Activated CD4-positive, alpha-beta T cell treated with anti-CD3 and anti-CD28 coated beads, Interleukin-2, amount 50 U/mL, for 24 hours (primary cell): ENCODE measurements around the gene KATNB1.
"Not testable (repeated sequence)": the region's sequence is repeated elsewhere in the genome, so short reads cannot be mapped to it uniquely, and the experiment has no call there.

Source experiments
- DNase-seq, 2 donors: peaks; one replicate each; pipeline ENCODE4 v3.0.0-alpha.2; 2020; ENCODE audit warnings: low read depth in 1 of 2, low spot score in 1 of 2

KATNB1 gene

GRCh38 chr16:57725976-57726375, 9.6 kb upstream of the KATNB1 start:
- DNase-seq: no peak

- DNase-seq: no peak
These were observed 9.1 kb upstream of the KATNB1 start for GRCh38 chr16:57726433-57726947.

GRCh38 chr16:57727610-57728009, 8.0 kb upstream of the KATNB1 start:
- no peak for DNase-seq

GRCh38 chr16:57728336-57729181, 7.0 kb upstream of the KATNB1 start:
- no peak for DNase-seq

DNA sequence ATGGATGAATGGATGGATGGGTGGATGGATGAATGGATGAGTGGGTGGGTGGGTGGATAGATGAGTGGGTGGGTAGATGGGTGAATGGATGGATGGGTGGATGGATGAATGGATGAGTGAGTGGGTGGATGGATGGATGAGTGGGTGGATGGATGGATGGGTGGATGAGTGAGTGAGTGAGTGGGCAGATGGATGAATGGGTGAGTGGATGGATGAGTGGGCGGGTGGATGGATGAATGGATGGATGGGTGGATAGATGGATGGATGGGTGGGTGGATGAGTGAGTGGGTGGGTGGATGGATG, 6.4 kb upstream of the KATNB1 start:
- no peak for DNase-seq

- not testable (repeated sequence) for DNase-seq
These were observed 5.7 kb upstream of the KATNB1 start for GRCh38 chr16:57729852-57730251.

GRCh38 chr16:57730771-57731730, 4.5 kb upstream of the KATNB1 start:
- DNase-seq: no peak

GRCh38 chr16:57732037-57732436, 3.5 kb upstream of the KATNB1 start:
- no peak for DNase-seq

- DNase-seq: no peak
These were observed 2.9 kb upstream of the KATNB1 start for GRCh38 chr16:57732714-57733113.

DNA sequence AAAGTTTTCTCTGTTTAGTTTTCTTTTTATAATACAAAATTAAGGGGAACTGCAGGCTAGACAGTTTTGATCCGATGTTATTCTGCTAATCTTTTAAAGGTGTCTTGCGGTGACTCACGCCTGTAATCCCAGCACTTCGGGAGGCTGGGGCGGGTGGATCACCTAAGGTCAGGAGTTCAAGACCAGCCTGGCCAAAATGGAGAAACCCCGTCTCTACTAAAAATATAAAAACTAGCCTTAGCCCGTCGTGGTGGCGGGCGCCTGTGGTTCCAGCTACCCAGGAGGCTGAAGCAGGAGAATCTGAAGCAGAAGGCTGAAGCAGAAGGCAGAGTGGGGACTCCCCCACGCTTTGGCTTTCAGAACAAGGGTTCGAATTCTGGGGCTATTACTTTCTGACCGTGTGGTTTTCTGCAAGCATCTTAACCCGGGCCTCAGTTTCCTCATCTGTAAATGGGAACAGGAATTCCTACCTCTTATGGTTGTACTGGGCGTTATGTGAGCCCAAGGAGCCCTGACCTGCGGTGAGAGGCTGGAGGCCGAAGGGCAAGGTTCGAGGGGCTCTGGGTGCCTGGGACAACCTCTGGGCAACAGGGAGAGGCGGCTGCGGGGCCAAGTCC, 1.2 kb upstream of the KATNB1 start:
- DNase-seq: no peak

DNA sequence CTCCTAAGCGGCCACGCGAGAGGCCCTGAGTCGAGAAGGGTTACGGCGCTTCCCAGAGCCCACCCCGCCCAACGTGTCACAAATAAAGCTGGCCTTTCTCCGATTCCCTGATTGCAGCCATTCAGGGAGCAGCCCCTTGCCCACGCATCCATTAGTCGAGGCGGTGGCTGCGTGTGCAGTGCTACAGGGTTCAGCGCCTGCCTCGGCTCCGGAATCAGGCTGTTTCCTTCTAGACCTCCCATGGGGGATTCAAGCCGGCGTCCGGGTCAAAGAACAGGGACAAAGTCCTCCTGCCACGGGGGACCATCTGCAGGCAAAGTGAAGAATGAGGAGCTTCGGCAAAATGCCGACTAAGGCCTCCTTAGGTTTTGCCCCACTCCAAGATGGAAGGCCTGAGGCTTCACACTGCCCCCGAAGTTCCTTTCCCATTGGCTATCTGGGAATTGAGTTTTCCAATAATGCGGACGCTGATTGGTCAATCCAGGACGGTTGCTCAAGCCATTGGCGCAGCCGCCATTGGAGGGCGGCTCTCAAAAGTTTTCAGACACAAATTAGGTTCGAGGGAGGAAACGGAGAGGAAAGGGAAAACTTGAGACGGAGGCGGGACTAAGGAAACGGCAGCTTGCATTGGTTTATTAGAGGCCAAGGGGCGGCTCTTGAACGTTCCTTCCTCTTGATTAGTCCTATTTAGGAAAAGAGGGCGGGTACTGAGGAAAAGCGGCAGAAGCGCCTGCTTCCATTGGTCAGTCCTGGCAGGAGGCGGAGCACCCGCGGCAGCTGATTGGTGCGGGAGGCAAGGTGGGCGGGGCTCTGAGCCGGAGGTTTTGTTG, 430 bp upstream of the KATNB1 start:
- peak; percentile 96 to 97 for DNase-seq

DNA sequence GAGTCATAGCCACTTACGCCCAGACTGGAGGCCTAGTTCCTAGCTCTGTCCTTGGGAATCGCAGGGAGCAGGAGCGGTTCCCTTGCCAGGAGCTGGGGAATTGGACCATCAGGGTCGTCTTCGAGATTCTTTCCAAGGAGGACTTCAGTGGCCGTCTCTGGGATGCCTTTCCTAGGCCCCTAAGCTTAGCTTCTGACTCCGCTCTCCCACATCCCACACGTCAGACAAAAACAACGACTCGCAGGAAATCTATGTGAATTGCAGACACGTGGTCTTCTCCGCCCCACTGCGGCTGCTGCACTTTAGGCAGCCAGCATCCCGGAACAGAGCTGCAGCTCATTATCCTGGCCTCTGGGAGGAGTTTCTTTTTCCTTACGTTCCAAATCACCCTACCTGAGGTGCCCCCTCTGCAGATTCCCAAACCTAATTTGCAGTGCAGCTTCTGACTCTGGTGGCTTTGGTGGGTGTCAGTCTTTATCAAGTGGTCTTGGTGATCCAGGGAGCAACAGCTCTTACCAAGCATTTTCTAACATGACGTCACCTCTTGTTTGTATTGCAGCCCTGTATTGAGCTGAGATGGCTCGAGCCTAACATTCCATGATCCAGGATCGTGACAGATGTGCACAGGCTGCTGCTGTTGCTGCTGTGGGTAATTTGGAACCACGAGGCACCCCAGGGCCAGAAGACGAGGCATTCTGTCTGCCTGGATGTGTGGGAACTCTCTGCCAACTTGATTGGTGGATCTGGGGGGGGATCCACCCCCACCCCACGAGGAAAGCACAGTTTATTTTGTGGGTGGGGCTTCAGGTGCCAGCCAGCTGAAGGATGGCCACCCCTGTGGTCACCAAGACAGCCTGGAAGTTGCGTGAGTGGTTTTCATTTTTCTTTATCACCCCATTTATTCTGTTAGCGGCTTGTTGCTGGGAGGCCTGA, 1.1 kb downstream of the KATNB1 start:
- DNase-seq: peak in 1 of 2 donors; percentile 29

DNA sequence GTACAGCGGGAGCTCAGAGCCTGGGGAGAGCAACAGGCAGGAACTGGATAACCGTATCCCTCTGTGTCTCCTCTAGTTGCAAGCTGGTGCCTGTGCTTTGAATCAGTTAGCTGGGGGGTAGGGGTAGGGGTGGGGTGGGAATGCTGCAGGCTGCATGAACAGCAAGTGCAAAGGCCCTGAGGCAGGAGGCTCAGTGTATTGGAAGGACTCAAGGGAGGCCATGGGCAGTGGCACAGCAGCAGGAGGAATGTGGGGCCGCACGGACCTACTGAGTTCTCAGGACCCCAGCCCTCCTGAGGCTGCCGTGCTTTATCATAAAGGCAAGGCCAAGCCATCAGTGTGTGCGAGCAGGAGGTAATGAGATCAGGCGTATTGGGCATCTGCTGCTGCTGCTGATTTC, 3.3 kb downstream of the KATNB1 start:
- no peak for DNase-seq

- no peak for DNase-seq
These were observed 4.3 kb downstream of the KATNB1 start for GRCh38 chr16:57739756-57740422.

DNA sequence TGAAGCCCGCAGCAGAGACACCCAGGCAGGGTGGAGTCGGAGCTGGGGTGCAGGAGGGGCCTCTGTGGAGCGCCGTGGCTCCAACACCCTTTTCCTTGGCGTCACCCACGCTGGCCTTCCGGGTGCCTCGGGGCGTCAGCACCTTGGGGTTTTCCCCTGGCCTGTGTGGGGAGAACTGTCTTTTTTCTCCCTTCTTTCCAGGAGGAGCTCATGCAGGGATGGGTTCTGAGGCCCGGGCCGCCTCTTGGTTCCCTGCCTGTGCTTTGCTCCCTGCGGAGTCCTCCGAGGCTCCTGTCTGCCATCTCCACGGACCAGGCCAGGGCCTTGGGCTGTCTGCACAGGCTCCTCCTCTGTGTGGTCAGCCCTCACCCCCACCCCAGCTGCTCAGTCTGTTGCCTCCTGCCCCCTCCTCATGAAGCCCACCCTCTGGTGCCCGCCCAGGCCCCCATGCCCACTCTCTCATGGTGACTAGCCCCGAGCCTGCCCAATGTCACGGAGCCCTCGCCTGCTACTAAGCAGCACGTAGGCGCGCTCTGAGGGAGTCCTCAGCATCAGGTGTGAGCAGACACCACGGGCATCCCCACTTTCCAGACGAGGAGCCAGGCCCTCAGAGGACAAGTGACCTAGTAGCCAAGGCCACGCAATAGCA, 5.0 kb downstream of the KATNB1 start:
- no peak for DNase-seq

DNA sequence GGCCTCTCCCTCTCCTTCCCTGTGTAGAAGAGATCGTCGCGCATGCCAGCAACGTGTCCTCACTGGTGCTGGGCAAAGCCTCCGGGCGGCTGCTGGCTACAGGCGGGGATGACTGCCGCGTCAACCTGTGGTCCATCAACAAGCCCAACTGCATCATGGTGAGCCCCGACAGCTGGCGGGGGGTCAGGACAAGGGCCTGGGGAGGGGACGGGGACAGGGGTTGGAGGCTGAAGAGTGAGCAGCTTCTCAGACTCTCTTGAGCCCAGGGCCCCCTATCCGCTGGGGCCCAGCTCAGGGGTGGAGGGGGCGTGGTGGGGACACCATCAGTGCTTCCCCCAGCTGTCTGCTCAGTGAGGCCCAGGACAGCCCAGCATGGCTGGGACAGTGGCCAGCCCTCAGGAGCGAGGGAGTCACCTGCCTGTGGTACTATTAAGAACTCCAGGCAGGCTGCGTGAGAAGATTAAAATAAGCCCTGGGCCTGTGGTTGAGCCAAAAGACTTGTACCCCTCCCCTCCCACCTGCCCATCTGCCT, 6.2 kb downstream of the KATNB1 start:
- no peak for DNase-seq

DNA sequence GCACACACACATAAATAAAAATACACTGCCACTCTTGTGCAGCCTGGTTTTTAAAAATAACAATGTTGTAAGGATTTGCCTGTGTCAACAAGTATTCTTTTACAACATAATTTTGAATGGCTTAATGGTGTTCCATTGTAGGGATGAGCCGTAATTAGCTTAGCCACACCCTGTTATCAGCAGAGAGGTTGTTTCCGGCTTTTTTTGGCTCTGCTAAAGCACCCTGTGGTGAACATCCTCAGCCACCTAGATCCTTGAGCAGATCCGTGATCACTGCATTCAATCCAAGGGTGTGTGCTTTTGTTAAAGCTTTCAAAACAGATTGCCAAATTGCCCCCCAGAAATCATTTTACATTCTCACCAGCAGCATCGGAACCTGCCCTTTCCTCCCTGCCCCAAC, 7.0 kb downstream of the KATNB1 start:
- DNase-seq: no peak

GRCh38 chr16:57743458-57743857, 7.9 kb downstream of the KATNB1 start:
- DNase-seq: no peak
